IPS DF 19.7 (cell line): ENCODE data around the gene PPP1R16B.
"Not testable (repeated sequence)": the region's sequence is repeated elsewhere in the genome, so short reads cannot be mapped to it uniquely, and the experiment has no call there.

Experiments used
- DNase-seq: peaks from one replicate; pipeline ENCODE4 v3.0.0-alpha.2; 2013; ENCODE audit warnings: low read depth, low spot score

PPP1R16B gene

DNA sequence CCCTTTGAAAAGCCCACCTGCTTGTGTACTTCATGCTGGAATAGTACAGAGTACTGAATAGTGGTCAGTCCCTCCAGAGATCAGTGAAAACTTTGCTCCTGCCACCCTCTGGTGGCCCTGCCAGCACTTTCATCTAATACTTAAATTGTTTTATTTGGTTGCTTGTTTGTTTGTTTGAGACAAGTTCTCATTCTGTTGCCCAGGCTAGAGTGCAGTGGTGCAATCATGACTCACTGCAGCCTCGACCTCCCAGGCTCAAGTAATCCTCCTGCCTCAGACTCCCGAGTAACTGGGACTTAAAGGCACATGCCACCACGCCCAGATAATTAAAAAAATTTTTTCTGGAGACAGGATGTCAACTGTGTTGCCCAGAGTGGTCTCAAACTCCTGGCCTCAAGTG is 129.8 kb downstream of the PPP1R16B start:
- no peak for DNase-seq

GRCh38 chr20:38935967-38936407 is 130.5 kb downstream of the PPP1R16B start:
- DNase-seq = no peak

- DNase-seq = no peak
Measured at GRCh38 chr20:38937000-38937399, 131.5 kb downstream of the PPP1R16B start.

DNA sequence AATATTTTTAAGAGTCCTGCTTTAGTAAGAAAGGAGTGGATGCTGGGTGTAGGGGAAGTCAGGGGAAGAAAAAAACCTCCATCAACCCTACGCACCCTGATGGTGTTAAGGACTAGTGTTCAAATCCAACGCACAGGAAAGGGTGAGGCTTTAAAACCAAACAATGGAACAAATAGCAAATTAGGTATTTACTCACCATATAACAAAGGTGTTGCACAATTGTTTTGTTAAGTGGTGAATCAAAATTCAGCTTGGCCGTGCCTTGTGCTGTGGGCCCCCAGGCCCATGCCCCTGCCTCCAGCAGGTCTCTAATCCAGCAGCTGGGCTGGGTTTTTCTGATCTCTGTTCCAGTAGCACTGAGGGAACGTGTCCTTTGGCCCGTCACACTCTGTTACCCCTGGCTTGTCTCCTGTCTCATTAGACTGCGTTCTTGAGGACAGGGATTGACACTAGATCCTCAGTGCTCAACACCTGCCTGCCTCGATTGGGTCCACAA is 132.5 kb downstream of the PPP1R16B start:
- no peak for DNase-seq

DNA sequence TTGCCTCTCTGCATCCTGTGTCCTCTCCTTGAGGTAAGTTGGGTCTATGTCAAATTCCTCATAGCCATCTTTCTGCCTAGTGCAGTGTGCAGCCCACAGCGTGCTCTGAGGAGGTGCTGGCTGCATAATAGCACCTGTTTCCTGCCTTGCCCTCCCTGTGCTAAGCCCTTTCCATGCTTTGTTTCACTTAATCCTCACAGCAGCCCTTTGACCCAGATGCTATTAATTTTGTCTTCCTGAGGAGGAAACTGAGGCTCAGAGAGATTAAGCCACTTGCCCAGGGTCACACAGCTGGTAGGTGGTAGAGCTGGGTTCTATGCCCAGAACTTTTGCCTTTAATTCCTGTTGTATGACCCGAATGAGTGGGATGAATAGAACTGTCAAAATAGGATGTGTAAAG is 134.2 kb downstream of the PPP1R16B start:
- DNase-seq = no peak

GRCh38 chr20:38940644-38941043 is 135.1 kb downstream of the PPP1R16B start:
- DNase-seq = no peak

- DNase-seq = no peak
Measured at GRCh38 chr20:38941726-38942389, 136.4 kb downstream of the PPP1R16B start.

GRCh38 chr20:38945012-38945411 is 139.5 kb downstream of the PPP1R16B start:
- no peak for DNase-seq

DNA sequence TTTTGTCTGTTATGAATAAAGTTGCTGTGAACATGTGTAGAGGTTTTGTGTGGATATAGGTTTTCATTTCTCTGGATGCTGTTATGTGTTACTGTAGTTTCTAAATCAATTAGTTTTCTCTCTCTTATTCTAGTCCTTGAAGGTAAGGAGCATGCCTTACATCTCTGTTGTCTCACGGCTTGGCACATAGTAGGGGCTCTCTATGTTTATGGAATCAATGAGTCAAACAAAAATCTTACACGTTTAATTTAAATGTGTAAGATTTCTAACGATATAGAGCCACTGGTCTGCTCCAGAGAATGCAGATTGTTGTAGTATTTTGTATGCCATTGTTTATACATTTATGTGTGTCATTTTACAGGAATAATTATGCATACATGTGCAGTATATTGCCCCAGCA is 141.3 kb downstream of the PPP1R16B start:
- no peak for DNase-seq

- no peak for DNase-seq
Measured at GRCh38 chr20:38947931-38948362, 142.4 kb downstream of the PPP1R16B start.

GRCh38 chr20:38950254-38950653 is 144.8 kb downstream of the PPP1R16B start:
- DNase-seq = no peak

- no peak for DNase-seq
Measured at GRCh38 chr20:38951611-38952010, 146.1 kb downstream of the PPP1R16B start.

DNA sequence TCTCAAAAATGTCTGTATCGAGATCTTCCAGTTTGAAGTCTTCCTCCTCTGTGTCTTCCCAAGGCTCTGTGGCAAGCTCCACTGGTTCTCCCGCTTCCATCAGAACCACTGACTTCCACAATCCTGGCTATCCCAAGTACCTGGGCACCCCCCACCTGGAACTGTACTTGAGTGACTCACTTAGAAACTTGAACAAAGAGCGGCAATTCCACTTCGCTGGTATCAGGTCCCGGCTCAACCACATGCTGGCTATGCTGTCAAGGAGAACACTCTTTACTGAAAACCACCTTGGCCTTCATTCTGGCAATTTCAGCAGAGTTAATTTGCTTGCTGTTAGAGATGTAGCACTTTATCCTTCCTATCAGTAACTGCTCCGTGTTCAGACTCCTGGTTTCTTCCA is 146.7 kb downstream of the PPP1R16B start:
- no peak for DNase-seq

GRCh38 chr20:38953630-38954340 is 148.3 kb downstream of the PPP1R16B start:
- DNase-seq = no peak

DNA sequence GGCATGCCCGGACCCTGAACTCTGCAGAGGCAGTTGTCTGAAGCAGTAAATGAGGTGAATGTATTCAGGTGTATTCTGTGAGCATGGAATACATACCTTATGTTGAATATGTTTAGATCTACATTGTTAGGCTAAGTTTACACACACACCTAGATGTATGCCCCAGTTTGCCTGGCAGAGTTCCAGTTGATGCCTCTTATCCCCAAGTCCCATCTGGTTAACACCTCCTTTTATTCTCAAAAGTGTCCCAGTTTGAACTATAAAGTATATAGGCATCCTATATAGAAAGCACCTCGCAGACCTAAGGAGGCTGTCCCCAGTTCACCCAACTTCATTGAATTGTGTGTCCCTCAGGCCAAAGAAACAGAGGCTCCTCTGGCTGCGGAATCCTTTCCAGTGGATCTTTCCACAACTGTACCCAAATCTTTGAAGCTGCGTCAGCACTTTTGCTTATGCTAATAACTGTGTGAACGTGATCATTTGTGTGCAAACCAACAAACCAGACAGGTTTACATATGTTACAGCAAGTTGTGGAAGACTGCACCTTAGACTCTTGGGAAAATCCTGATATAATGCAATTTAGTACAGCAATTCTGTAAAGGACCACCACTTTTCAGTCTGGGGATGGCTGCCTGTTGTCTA is 151.9 kb downstream of the PPP1R16B start:
- DNase-seq = no peak

GRCh38 chr20:38957915-38958485 is 152.5 kb downstream of the PPP1R16B start:
- no peak for DNase-seq

DNA sequence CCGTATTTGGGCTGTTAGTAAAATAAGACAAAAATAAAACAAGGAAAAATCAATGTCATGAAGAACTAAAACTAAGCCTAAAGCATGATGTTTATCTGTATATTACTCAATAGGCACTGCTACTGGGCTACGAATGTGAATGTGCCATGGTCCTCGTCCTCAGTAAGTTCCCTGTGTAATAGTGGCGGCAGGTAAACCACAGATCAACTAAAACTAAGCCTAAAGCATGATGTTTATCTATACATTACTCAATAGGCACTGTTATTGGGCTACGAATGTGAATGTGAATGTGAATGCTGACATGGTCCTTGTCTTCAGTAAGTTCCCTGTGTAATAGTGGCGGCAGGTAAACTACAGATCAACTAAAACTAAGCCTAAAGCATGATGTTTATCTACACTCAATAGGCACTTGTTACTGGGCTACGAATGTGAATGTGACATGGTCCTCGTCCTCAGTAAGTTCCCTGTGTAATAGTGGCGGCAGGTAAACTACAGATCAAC is 154.7 kb downstream of the PPP1R16B start:
- not testable (repeated sequence) for DNase-seq

GRCh38 chr20:38961530-38962043 is 156.1 kb downstream of the PPP1R16B start:
- no peak for DNase-seq

DNA sequence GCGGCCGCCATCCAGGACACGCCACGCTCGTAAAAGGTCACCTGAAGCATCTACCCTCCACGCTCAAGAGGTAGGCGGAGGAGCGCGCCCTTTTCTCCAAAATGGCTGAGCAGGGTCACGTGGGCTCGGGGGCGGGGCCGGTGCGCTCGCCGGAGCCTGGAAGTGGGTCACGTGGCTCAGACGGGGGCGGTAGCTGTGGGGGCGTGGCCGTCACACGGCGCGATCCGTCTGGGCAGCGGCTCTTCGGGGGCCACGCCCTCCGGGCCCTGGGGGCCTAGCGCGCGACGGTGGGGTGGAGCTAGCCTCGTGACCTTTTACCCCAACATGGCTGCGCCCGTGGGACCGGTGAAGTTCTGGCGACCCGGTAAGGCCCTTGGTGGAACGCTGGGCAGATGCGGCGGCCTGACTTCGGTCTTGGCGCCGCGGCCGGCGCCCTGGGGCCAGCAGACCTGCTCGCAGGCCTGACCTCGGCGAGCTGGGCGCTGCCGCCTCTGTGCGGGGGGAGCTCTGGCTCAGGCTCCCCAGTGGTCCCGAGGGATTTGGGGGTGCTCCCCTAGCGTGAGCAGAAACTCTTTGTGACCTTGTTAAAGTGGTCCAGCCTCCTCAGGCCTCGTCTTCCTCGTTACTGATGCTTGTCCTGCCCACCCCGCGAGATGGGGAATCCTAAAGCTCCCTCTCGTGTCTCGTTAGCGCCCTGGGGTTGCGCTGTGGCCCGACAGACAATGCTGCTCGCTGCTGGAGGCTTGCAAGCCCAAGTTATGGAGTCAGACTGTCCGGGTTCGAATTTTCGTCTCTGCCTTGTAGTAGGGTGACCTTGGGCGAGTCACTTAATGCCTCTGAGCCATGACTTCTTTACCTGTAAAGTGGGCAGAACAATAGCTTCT is 156.8 kb downstream of the PPP1R16B start, which contains the start of gene DHX35:
Gene DHX35 (plus strand): TSS at position 301 of the 884 bp plus-strand sequence. CDS start 24 bp downstream, at position 325.
- peak; percentile 68 for DNase-seq

GRCh38 chr20:38962928-38963401 is 157.5 kb downstream of the PPP1R16B start:
- no peak for DNase-seq
